ENCODE measurements around the gene KRT85.
A peak's percentile ranks its signal among the peaks of the same experiment; 100 is the strongest.

Gene KRT85

DNA sequence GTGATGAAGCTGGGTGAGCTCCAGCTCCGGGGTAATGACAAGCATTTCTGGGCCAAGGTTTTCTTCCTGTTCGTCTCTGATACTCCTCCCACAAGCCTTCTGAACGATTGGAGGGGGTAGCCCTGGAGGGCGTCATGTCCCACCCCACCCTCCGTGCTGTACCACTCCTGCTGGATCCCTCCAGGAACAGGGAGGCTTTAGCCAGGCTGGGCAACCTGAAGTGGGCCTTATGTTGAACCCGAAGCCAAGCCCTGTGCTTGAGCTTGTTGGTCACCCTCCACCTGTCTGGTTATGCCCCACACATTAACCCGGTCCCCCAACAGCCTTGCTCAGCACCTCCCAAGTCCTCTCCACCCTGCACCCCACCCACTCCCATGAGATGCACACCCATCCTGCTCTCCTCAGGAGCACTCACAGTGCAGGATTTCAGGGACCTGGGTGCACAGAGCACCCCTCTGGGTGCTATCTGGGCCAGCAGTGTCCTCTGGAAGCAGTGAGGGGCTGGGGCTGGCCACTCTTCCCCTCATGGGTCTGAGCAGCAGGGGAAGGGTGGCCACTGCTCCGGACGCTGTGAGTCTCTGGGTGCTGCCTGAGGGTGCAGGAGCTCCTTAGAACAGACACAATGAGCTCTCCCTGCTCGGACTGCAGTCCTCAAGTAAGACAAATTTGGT is 39.3 kb downstream of the KRT85 start:
- H3K4me1 ChIP-seq, result no peaks in the 10 kb centered on the region
- H3K27me3 ChIP-seq, result peaks cover 13% of the 10 kb centered on the region
- no peak for DNase-seq
- TF ChIP-seq, protein P1, sequence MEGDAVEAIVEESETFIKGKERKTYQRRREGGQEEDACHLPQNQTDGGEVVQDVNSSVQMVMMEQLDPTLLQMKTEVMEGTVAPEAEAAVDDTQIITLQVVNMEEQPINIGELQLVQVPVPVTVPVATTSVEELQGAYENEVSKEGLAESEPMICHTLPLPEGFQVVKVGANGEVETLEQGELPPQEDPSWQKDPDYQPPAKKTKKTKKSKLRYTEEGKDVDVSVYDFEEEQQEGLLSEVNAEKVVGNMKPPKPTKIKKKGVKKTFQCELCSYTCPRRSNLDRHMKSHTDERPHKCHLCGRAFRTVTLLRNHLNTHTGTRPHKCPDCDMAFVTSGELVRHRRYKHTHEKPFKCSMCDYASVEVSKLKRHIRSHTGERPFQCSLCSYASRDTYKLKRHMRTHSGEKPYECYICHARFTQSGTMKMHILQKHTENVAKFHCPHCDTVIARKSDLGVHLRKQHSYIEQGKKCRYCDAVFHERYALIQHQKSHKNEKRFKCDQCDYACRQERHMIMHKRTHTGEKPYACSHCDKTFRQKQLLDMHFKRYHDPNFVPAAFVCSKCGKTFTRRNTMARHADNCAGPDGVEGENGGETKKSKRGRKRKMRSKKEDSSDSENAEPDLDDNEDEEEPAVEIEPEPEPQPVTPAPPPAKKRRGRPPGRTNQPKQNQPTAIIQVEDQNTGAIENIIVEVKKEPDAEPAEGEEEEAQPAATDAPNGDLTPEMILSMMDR (IDR thresholded peaks at IDR 0.05; ENCODE audit: low read depth, low read length), result no peak
- no peaks in the 10 kb centered on the region for H3K36me3 ChIP-seq
- H3K4me3 ChIP-seq (ENCODE audit: low read depth, low read length), result no peak overlapping the region
- no peaks in the 10 kb centered on the region for H3K9me3 ChIP-seq

DNA sequence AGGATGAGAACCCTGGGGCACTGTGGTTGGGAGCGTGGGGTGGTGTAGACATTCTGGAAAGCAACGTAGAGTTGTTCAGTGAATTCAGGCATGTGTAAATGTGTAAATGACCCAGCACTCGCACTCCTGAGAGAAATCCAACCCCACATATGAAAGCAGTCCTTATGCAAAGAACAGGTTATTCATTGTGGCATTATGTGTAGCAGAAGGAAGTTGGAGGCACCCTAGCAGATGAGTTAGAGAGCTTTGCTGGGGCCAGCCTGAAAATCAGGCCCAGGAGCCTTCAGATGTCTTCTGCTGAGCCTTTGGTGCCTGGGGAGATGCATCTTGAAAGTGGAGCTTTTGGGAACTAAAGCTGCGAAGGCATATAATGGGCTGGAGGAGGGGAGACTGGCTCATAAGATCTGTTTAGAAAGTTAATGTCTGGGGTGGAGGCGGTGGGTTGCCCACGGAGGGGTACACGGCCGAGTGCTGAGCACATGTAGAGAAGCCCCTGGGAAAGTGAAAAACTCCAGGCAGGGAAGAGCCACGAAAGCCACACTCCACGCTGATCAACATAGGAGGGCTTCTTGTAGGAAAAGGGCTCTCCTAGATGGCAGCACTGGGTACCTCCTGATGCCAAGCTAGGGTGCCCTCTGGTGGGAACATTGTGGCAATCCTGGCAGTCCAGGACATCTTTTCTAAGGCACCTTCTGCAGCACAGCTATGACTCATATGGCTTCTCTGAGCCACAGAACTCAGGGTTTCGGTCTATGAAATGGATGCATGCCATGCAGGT is 40.0 kb downstream of the KRT85 start:
- no peaks in the 10 kb centered on the region for H3K4me1 ChIP-seq
- H3K9me3 ChIP-seq, result no peaks in the 10 kb centered on the region
- no peaks in the 10 kb centered on the region for H3K36me3 ChIP-seq
- H3K4me3 ChIP-seq (ENCODE audit: low read depth, low read length), result no peak overlapping the region
- H3K27me3 ChIP-seq, result peaks cover 20% of the 10 kb centered on the region
- TF ChIP-seq, protein P1 (IDR thresholded peaks at IDR 0.05; ENCODE audit: low read depth, low read length), result peak; percentile 100
- peak; percentile 85 for DNase-seq

DNA sequence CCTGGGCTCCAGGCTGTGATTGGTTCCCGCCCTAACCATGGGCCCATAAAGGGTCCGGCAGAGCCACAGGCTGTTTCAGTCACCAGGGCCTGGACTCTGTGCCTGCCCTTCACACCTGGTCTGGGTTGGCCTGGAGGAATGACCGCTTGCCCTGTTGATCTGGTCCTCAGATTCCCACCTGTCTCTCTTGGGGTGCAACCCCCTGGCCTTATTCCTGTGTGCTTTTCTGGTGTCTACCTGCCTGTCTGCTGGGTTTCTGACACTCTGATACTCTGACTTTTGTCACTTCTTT is 43.2 kb downstream of the KRT85 start:
- no peaks in the 10 kb centered on the region for H3K9me3 ChIP-seq
- no peak for DNase-seq
- H3K4me1 ChIP-seq, result no peaks in the 10 kb centered on the region
- TF ChIP-seq, protein P1 (IDR thresholded peaks at IDR 0.05; ENCODE audit: low read depth, low read length), result no peak
- H3K27me3 ChIP-seq, result peaks cover 42% of the 10 kb centered on the region
- H3K36me3 ChIP-seq, result no peaks in the 10 kb centered on the region
- H3K4me3 ChIP-seq (ENCODE audit: low read depth, low read length), result no peak overlapping the region

DNA sequence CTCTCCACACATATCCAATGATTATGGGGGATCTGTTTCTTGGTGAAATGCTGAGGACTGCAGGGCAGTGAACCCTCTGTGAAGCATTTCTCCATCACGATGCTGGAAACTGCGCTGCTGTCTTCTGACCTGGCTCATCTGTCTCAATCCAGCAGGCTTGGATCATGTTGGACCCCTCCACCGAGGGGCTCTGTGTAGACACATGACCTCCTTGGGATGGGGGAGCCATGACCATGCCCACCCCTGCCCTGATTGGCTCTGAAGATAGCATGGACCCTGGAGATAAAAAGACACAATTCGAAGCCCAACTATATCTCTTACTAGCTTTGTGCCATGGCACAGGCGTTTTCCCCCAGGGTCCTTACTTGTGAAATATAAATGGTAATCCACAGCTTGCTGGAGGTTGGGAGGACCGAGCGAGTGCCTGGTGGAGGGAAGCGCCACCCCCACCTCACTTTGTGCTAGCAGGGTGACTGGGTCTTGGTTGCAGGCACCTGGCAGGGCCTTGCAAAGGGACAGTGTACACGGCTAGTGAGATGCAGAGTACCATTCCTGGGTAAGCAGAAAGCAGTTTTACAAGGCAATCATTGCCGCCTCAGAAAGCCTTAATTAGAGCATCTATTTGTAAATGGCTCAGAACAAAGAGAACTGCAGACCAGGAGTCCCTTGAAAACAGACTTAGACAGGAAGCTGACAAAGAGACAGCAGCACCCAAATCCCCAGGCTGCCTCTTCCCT is 43.7 kb downstream of the KRT85 start:
- Histone ChIP-seq H3K4me1 (no peaks in the 10 kb centered on the region), H3K9me3 (no peaks in the 10 kb centered on the region), H3K36me3 (no peaks in the 10 kb centered on the region), H3K4me3 (ENCODE audit: low read depth, low read length) (no peak overlapping the region), H3K27me3 (peaks cover 44% of the 10 kb centered on the region)
- TF ChIP-seq, protein P1 (IDR thresholded peaks at IDR 0.05; ENCODE audit: low read depth, low read length), result no peak
- DNase-seq, result no peak

DNA sequence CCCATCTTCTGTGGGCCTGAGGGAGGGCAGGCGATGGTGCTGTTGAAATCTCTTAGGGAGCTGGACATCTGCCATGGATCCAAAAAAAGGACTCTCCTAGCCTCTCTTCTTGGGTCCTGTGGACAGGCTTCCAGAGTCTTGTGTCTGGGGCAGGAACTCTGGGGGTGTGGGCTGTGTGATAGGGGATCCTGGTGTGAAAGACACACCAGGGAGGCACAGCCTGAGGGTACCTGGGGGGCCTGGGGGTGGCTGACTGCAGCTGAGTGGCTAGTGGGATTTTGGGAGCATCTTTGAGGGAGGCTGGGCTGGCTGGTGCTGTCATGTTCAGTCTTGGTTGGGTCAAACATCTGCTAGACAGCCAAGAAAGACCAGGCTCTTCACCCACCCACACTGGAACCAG is 44.3 kb downstream of the KRT85 start:
- Histone ChIP-seq H3K9me3 (no peaks in the 10 kb centered on the region), H3K4me1 (no peaks in the 10 kb centered on the region), H3K27me3 (peaks cover 44% of the 10 kb centered on the region), H3K36me3 (no peaks in the 10 kb centered on the region), H3K4me3 (ENCODE audit: low read depth, low read length) (no peak overlapping the region)
- TF ChIP-seq, protein P1 (IDR thresholded peaks at IDR 0.05; ENCODE audit: low read depth, low read length), result no peak
- no peak for DNase-seq
